Spleen (tissue), 7 donors: ENCODE measurements around the gene ADCK1.

Experiments used
- CTCF ChIP-seq, 11 experiments: fragments of 200-600 bp in 7 of 11; fragments of 450-650 bp in 4 of 11; sonication (generic) in 4 of 11; IDR thresholded peaks in 8 of 11; conservative IDR thresholded peaks in 3 of 11; 1 replicate in 7 of 11; 2 replicates in 4 of 11; pipeline versions ENCODE4 v1.4.0 to v1.8.0; 2016 to 2021; ENCODE audit warnings: antibody characterized with exemption in 11 of 11, inconsistent platforms in 4 of 11, mild to moderate bottlenecking in 1 of 11
- POLR2A ChIP-seq, 3 donors: fragments of 450-650 bp; IDR thresholded peaks; one replicate each; pipeline ENCODE4 v1.5.1; 2017; ENCODE audit warnings: antibody characterized with exemption in 3 of 3, mild to moderate bottlenecking in 1 of 3
- donor health status: DM: no; HTN: no; CAD: no; lungs with moderate emphysema.
- donor health status: DM: no; HTN: no; CAD: no.
- donor health status: DM: no; HTN: no; CAD: no.

- no peak for TF ChIP-seq CTCF (IDR thresholded peaks at IDR 0.05 in 8 of 11, conservative IDR thresholded peaks at IDR 0.05 in 3 of 11)
- no peak for TF ChIP-seq POLR2A (IDR thresholded peaks at IDR 0.05)
Observed at GRCh38 chr14:77955816-77956484, 156.0 kb downstream of the ADCK1 start.
